GM18861 (cell line): ENCODE measurements around the gene DNMT3L.

Source experiments
- ATAC-seq: cut with Tn5 transposase; IDR thresholded peaks from one replicate; pipeline ENCODE4 v1.9.1; 2021; ENCODE audit not compliant: unreplicated experiment

The DNMT3L gene

DNA sequence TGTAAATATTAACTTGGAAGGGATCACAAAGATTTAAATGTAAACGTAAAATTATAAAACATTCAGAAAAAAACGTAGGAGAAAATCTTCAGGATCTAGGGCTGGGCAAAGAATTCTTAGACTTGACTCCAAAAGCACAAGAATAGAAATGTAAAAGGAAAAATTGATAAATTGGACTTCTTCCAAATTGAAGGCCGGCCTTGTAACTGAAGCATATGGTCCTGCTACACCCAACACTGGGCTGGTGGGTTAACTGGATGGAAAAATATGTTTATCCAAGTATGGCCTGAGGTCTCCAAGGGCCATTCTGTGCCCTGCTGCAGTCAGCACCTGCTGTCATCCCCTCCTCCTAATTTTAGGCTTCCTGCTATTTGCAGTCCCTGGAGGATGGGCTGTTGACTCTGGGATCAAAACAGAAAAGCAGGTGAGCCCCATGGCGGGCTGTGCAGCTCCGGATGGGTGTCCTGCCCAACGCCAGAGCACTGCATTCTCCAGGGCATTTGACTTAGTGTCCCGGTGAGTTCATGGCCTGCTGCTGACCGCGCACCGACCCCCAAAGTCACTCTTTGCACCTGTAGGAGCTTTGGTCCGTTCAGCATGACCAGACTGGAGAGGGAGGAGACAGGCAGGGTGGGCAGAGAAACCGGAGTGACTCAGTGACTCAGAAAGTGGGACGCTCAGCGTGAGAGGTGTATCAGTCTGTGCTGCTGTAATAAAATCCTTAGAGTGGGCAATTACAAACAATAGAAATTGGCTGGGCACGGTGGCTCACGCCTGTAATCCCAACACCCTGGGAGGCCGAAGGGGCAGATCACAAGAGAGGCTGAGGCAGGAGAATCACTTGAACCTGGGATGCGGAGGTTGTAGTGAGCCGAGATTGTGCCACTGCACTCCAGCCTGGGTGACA is 17.9 kb upstream of the DNMT3L start:
- ATAC-seq = no peak

GRCh38 chr21:44275041-44275440 is 13.3 kb upstream of the DNMT3L start:
- no peak for ATAC-seq

DNA sequence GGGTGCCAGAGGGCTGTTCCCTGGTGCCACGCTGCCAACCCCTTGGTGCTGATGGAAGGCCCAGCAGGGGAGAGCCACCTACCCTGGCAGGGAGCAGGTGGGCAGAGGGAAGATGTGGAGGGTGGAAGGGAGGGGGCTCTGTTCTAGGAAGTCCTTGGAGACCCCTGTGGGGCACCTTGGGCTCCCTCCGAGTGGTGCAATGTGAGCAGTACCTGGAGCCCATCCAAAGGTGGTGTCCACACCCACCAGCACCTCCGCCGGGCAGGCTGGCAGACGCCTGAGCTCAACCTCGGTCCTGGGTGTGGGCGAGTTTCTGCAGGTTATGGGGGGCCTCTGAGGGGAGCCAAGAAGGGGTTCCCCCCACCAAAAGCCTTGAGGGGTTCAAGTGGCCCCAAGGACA is 11.3 kb upstream of the DNMT3L start:
- ATAC-seq = no peak

DNA sequence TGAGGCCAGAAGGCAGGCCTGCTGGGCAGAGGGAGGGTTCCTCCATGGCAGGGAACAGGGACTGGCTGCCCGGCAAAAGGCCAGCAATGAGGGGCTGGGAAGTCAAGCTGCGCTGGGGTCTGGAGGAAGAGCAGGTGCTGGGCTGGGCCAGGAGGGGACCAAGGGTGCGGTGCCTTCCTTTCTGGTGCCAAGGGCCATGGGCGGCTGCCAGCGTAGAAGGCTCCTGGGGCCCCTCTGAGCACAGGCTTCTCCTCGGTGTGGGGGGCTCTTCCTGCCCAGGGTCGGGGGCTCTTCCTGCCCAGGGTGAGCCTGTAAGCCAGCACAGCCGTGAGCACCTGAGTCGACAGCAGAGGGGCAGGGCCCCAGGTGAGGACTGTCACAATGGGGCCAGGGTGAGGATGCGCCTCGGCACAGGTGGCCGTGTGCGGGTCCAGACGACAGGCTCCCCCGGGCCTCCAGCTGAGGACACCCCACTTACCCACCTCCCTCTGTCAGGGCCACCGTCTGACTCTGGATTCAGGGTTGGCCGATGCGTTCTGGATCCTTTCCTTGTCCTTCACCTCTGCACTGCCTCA is 10.7 kb upstream of the DNMT3L start:
- no peak for ATAC-seq

DNA sequence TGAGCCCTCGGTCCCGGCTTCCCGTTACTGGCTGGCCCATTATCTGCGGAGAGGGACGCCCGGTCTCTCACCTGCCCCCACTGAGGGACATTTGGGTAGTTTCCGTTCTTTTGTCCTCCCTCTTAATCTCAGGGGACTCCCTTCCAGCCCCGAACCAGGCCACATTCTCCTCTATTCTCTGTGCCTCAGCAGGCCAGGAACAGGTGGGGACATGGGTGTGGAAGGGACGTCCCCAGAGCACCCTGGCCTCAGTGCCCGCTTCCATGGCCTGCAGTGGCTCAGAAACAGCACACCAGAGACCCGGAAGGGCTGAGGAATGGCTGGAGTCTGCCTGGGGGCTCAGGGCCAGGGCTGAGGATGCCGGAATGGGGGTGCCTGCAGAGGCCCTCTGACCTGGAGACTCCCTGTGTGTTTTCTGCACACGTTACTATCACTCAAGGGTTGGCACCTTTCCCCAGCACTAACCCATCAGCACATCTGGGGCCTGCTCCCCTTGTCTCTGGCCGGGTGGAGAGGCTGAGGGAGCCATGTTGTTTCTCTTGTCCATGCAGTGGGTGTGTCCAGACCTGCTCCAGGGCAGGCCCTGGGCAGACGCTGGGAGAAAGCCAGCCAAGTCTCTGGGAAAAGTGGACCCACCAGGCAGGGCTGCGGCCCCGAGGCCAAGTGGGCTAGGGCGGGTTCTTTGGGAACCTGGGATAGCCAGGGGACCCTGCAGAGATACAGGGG is 10.0 kb upstream of the DNMT3L start:
- ATAC-seq = no peak

- ATAC-seq = no peak
Observed at GRCh38 chr21:44269090-44269489, 7.4 kb upstream of the DNMT3L start.

GRCh38 chr21:44267655-44268142 is 6.0 kb upstream of the DNMT3L start:
- no peak for ATAC-seq

- ATAC-seq = no peak
Observed at GRCh38 chr21:44265734-44266270, 4.1 kb upstream of the DNMT3L start.

DNA sequence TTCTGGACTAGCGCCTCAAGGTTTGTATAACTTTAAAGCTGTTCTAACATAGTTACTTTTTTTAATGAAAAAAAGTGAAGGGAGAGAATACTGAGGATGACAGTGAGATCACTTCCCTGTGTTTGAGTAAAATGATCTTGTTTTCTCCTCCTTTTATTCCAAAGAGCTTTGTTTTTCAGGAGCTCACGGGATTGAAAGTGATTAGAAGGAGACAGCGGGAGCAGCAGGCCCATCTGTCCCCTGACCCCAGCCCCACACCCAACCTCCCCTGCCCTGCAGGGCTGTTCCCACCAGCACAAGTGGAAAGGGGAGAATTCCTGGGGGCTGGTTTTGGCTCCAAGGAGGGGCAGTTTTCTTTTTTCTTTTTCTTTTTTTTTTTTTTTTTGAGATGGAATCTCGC is 2.1 kb upstream of the DNMT3L start:
- ATAC-seq = no peak

DNA sequence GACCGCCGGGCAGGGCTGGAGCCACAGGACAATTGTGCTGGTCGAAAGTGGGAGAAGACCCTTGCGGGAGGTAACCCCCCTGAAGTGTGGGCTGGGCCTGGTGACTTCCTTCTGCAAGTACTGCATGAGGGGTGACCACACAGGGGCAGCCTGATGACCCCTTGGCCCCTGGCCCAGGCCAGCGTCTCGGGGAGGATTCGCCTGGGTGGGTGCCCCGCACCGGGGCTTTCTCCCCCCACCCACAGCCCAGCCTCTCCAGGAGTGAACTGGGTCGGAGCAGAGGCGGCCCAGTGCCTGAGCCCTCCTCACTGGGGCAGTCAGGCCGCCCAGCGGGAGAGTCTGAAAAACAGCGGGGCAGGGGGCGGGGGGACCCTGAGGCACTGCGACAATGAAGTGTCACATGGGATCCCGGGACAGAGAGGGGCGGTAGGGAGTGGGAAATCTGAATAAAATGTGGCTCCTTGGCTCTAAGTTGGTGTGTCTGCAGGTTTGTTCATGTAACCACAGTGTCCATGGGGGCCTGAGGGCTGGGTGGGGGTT is 1.6 kb upstream of the DNMT3L start:
- no peak for ATAC-seq

DNA sequence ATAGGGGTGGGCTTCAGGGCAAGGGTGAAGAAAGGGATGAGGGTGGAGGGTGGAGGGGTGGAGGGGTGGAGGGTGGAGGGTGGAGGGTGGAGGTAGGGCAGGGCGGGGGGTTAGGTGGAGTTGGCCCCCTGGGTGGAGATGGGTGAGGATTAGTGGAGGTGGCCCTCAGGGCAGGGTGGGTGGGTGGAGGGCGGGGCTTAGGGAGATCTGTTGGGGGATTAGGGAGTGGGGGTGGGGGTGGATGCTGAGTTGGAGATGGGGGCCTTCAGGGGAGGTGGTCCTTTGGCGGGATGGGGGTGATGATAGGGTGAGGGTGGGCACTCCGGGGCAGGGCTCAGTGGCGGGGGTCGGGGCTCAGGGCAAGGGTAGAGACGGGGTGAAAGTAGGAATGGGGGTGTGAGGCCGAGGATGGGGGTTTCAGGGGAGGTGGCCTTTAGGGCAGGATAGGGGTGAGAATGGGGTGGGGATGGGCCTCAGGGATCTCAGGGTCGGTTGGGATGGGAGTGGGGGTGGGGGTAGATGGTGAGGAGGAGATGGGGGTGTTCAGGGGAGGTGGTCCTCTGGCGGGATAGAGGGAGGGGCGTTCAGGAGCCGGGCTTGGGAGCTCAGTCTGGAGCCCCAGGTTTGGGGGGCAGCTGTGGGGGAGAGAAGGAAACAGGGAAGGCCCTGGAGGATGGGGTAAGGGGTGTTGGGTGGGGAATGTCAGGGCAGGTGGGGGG is 800 bp upstream of the DNMT3L start:
- ATAC-seq = no peak

GRCh38 chr21:44260791-44261631 is 686 bp downstream of the DNMT3L start:
- no peak for ATAC-seq

DNA sequence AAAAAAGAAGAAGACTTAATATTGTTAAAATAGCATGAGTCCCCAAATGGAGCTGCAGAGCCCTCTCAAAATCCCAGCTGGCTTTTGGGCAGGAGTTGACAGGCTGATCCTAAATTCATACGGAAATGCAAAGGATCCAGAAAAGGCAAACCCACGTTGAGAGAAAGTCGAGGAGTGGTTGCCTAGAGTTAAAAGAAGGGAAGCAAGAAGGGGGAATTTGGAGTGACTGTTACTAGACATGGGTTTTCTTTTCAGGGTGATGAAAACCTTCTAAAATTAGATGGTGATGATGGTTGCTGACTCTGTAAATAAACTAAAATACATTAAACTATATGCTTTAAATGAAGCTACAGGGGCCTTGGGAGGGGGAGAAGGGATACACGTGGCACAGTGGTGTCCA is 1.6 kb downstream of the DNMT3L start:
- ATAC-seq = no peak

GRCh38 chr21:44259082-44259705 is 2.5 kb downstream of the DNMT3L start:
- no peak for ATAC-seq

GRCh38 chr21:44258056-44258725 is 3.5 kb downstream of the DNMT3L start:
- no peak for ATAC-seq

GRCh38 chr21:44255511-44255981 is 6.2 kb downstream of the DNMT3L start:
- ATAC-seq = no peak

DNA sequence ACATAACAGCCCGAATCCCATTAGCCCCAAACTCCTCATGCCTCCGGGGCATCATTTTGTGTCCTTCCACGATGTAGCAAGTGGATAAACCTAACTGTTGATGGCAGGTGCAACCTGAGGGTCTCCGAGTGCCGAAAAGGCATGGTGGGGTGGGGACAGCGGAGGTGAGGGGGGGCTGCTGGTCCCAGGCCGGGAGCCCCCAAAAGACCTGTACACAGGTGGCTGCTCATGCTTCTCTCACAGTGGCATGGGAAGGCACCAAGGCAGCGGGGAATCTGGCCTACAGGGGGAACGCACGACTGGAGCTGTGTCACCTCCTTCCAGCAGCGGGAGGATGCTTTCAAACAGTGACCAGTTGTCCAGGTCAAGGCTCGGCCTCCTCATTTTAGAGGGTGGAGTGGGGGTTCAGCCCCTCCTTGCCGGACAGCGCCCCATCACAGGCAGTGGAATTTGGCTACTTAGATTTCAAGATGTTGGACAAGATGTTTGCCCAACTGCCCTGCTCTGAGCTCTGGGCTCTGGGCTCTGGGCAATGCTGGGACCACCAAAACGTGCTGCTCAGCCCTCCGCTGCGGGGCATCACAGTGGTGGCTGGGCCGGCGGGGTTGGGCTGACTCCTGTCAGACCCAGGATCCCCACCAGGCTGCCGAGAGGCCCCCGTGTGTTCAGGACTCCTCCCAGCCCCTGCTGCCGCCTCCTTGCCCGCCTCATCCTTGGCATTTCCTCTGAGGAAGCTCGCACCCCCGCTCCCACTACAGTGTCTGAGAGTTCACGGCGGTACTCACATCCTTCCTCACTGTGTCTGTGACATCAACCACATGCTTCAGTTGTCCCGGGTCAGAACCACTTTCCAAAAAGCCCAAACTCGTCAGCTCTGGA is 7.6 kb downstream of the DNMT3L start:
- no peak for ATAC-seq
